DLD1 (cell line): ENCODE measurements around the gene RWDD1.

Source experiments
- in situ Hi-C: cut with HindIII; loops from 2 replicates; pipeline ENCODE4 v1.10.0; 2017; ENCODE audit warnings: low sequenced_read_pairs

The RWDD1 gene, protein sequence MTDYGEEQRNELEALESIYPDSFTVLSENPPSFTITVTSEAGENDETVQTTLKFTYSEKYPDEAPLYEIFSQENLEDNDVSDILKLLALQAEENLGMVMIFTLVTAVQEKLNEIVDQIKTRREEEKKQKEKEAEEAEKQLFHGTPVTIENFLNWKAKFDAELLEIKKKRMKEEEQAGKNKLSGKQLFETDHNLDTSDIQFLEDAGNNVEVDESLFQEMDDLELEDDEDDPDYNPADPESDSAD

DNA sequence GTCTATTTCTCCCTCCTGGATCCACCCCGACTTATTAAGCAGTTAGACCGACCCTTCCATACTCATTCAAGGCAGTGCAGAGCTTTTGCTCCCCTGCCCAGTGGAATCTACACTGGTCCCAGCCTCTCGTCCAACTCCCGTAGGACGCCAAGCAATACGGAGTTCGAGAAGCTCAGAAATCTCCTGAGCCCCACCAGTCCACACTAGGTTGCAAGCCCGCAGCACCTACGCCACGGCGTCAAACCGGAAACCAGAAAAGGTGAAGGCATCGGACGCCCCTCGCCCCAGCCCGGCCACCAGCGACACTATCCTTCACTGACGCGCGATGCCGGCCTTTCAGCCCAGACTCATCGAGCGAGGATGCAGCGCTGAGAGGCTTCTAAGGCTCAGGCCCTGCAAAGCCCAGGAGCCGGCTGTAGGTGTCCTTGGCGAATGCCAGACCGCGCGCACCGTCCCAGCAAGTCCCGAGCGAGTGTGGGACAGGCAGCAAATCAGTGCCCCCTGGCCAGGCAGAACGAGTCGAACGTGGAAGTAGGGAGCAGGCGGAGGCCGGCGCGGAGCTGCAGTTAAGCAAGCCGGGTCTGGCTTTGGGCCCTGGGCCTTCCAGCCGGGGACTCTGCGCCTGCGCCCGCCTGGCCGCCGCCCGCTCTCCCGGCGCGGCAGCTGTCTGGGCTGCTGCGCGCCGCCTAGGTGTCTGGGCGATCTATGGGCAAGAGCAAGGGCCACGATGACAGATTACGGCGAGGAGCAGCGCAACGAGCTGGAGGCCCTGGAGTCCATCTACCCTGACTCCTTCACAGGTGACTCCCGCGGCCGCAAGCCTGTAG lies at the start of gene RWDD1:
RWDD1 (plus strand) TSS at position 649 of the 827 bp plus-strand sequence; CDS start at position 728, 79 bp downstream.
- in situ Hi-C loops, result no loop called here

DNA sequence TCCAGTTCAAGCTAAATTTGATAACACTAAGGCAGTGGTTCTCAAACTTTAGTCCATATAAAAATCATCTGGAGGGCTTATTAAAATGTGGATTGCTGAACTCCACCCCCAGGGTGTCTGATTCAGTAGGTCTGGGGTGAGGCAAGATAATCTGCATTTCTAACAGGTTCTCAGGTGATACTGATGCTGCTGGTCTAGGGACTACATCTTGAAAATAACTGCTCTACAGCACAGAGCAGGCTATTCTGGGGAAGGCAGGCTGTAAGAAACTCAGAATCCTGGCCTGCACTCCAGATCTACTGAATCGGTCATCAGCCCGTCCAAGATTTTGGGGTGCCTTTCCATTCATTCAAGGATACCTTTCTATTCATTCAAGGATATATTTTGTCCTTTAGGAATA lies 48.4 kb upstream of the RWDD1 start:
- in situ Hi-C loops, result no loop called here

- in situ Hi-C loops, result no loop called here
Observed at GRCh38 chr6:116524236-116524635, 47.1 kb upstream of the RWDD1 start.

DNA sequence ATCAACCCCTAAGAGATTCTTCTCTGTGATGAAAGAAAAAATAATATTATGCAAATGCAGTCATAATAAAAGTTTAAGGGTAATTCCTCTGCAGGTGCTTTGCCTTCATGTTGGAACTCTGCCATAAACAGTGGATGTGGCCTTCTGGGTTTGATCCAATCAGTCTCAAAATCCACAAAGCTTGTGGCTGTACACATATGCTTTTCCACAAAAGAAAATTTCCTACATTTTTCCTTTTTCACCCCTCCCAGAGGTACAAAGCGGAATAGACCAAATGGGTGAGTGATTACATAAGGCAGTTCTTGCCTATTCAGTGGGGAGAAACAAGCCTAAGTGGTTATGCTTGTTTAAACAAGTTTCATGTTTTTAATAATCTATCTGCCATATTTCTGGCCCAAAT lies 43.2 kb upstream of the RWDD1 start:
- in situ Hi-C loops, result no loop called here

DNA sequence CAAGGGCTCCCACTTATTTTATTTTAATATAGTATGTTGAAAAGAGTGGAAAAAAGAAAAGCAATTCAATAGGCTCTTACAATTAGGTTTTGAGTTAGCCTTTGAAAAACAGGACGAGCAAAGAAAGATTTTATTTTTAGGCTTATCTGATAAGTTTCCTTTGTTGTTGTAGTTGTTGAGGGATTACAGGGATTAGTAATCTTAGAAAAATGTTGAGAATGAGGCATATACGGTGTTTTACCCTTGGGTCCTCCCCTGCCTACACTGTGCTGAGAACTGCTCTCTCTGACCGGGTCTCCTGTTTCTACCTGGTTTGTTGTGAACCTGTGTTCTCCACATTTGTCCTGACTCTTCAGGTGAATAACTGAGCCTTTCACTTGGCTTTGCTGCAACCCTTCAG lies 42.5 kb upstream of the RWDD1 start:
- in situ Hi-C loops, result no loop called here

DNA sequence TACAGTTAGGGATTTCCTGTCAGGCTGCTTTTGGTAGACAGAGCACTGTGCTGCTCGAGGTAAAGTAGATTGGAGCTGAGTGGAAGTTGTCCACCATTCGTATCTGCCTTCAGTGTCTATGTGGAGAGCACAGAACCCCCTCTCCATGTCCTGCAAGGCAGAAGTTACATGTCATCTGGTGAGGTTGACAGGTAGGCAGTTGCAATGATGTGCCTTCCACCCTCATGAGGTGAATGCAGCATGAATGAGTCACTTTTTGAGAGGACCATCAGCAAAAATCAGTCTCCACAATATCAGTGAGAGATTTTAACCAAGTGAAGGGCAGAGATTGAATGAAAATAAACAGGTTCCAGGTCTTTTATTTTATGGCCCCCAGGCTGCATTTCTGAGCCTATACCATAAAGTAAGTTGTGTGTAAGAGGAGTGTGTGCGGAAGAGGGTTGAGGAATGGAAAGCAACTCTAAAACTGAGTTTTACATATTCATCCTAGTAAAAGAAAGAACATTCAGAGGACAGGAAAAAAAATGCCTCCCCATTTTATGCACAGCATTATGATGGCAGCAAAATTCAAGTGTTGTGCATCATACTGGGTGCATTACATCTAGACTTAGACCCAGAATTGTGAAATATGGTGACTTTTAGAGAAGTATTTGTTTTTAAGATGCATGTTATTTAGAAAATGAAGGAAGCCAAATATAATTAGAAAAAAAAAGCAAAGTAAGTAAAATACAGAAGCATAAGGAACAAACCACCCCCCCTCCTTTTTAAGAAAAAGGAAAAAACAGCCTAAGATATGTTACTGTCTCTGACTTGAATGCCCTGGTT lies 41.6 kb upstream of the RWDD1 start:
- in situ Hi-C loops, result no loop called here

- in situ Hi-C loops, result no loop called here
Observed at GRCh38 chr6:116530436-116530835, 40.9 kb upstream of the RWDD1 start.

GRCh38 chr6:116531675-116532570 lies 39.4 kb upstream of the RWDD1 start:
- in situ Hi-C loops, result no loop called here

- in situ Hi-C loops, result no loop called here
Observed at GRCh38 chr6:116533233-116533957, 37.9 kb upstream of the RWDD1 start.

DNA sequence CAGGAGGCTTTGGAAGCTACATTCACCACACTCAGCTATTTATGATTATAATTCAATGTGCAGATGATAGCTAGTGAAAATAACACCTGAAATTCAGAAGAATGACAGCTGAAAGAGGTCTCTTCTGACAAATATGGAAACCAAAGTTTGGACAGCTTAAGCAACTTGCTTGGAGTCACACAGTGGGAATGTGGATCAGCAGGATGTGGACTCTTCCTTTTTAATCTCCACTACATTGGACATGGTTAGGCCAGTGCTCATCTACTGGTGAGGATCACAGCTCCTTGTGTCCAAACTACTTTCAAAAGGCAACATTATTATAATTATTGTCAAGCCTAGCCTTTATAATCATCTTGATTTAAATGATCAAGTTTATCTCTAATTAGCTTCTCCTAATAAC lies 36.2 kb upstream of the RWDD1 start:
- in situ Hi-C loops, result no loop called here

- in situ Hi-C loops, result no loop called here
Observed at GRCh38 chr6:116536216-116536621, 35.1 kb upstream of the RWDD1 start.

GRCh38 chr6:116542426-116542825 lies 28.9 kb upstream of the RWDD1 start:
- in situ Hi-C loops, result no loop called here

GRCh38 chr6:116543149-116543548 lies 28.2 kb upstream of the RWDD1 start:
- in situ Hi-C loops, result no loop called here

DNA sequence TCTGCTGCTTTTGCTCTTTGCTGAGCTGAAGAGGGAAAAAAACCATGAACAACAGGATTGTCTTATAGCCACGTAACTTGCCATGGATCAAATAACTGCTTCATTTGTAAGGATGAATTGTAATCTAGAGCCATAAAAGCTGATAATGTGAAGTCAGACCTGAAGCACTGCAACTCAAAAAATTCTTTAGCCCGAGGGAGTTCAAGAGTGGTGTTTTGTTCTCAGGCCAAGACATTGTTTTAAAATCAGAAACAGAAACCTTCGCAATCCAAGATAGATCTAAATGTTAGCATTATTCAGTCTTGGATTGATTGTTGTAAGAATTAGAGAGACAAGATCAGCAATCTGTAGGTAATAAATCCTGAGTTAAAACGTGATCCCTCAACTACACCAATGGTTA lies 25.7 kb upstream of the RWDD1 start, which contains the start of gene TRAPPC3L:
TRAPPC3L (minus strand) TSS at position 34 of the 400 bp plus-strand sequence. CDS start 170 bp downstream, outside the sequence.
- in situ Hi-C loops, result no loop called here

DNA sequence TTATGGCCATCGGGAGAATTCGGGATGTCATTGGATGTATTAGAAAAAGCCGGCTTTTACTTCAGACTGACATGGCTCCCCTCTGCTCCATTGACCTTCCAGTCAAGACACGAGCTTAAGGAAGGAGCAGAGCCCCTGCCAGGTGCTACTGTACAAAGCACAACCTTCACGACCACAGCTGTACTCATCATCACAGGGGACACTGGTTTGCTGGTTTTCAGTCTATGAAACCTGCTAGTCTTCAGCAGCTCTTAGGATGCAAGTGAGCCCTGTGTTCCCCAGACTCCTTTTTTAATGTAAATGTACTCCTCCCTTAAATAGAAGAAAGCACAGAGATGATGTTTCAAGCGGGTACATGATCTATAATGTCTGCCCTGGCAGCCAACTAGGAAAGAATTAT lies 23.9 kb upstream of the RWDD1 start:
- in situ Hi-C loops, result no loop called here

GRCh38 chr6:116550796-116551195 lies 20.5 kb upstream of the RWDD1 start:
- in situ Hi-C loops, result no loop called here

DNA sequence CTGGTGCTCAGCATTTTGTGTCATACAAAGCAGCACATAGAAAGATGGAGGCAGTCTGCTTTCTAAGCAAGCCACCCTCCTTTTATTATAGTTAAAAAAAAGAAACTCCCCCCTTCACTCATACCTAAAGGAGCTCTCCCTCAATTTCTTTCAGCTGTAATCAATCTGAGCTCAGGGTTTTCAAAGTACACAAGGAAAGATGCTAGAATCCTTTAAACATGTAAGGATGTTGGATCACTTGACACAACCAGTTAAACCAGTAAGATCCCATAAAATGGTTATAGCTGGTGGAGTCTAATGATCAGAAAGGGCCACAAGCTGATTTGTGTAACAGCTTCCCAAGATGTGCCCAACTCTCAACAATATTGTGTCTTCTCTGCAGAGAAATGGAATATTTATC lies 17.9 kb upstream of the RWDD1 start, which contains the start of gene CALHM4:
CALHM4 (plus strand) TSS at position 301 of the 400 bp plus-strand sequence; CDS start at position 344, 43 bp downstream.
- in situ Hi-C loops, result no loop called here

DNA sequence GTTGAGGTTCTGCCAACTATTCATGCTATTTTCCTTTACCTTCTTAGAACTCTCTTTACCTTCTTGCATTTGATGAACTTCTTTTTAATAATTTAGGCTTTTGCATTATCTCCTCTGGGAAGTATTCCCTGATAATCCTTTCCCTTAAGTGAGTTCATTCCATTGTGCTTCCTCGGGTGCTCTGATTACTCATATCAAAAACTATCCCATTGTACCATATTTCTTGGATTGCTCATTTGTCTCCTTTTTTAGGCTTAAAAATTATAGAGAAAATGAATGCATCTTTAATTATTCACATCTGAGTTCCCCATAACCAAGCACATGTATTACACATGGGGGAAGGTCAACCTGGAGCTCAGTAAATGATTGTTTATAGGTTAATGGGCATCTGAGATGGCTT lies 15.2 kb upstream of the RWDD1 start:
- in situ Hi-C loops, result no loop called here

DNA sequence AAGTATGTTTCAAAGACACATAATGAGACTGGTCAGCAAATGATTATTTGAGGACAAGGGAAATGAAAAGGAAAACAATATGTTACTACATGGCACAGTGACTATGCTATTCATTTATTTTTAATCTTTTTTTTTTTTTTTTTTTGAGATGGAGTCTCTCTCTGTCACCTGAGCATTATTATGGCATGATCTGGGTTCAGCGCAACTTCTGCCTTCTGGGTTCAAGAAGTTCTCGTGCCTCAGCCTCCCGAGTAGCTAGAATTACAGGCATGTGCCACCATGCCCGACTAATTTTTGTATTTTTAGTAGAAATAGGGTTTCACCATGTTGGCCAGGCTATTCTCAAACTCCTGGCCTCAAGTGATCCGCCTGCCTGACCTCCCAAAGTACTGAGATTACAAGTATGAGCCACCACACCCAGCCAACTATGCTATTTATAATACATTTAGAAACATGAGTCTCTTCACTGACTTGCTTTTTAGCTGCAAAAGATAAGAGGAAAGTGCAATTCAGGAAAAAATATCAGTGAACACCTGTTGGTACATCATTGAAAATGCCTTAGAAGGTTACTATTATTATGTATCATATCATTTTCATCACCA lies 14.4 kb upstream of the RWDD1 start:
- in situ Hi-C loops, result no loop called here
